ENCODE measurements around the gene SLC6A3.
"Not testable (repeated sequence)": the region's sequence is repeated elsewhere in the genome, so short reads cannot be mapped to it uniquely, and the experiment has no call there.

SLC6A3 gene

GRCh38 chr5:1461396-1461795 lies 16.2 kb upstream of the SLC6A3 start:
- TF ChIP-seq CTCF (IDR thresholded peaks at IDR 0.05; ENCODE audit: borderline replicate concordance, control extremely low read depth, extremely low read depth, insufficient read depth, missing control alignments): no peak
- in situ Hi-C loops (cut with MboI; ENCODE audit: low sequenced_read_pairs, unreplicated experiment): no loop called here
- no peak for DNase-seq (ENCODE audit: low spot score)

- DNase-seq (ENCODE audit: low spot score): no peak
- in situ Hi-C loops (cut with MboI; ENCODE audit: low sequenced_read_pairs, unreplicated experiment): no loop called here
Measured at GRCh38 chr5:1460054-1460682, 14.9 kb upstream of the SLC6A3 start.

GRCh38 chr5:1459435-1459834 lies 14.2 kb upstream of the SLC6A3 start:
- DNase-seq (ENCODE audit: low spot score); in situ Hi-C loops (cut with MboI; ENCODE audit: low sequenced_read_pairs, unreplicated experiment): not testable (repeated sequence)

More at GRCh38 chr5:1460054-1460682, 14.9 kb upstream of the SLC6A3 start:
- no peak for TF ChIP-seq CTCF (IDR thresholded peaks at IDR 0.05; ENCODE audit: borderline replicate concordance, control extremely low read depth, extremely low read depth, insufficient read depth, missing control alignments)

- DNase-seq (ENCODE audit: low spot score); in situ Hi-C loops (cut with MboI; ENCODE audit: low sequenced_read_pairs, unreplicated experiment): not testable (repeated sequence)
Measured at GRCh38 chr5:1456110-1456881, 11.1 kb upstream of the SLC6A3 start.

- DNase-seq (ENCODE audit: low spot score): no peak
- in situ Hi-C loops (cut with MboI; ENCODE audit: low sequenced_read_pairs, unreplicated experiment): no loop called here
- no peak for TF ChIP-seq CTCF (IDR thresholded peaks at IDR 0.05; ENCODE audit: borderline replicate concordance, control extremely low read depth, extremely low read depth, insufficient read depth, missing control alignments)
Measured at GRCh38 chr5:1453613-1454012, 8.4 kb upstream of the SLC6A3 start.

- in situ Hi-C loops (cut with MboI; ENCODE audit: low sequenced_read_pairs, unreplicated experiment): no loop called here
- no peak for TF ChIP-seq CTCF (IDR thresholded peaks at IDR 0.05; ENCODE audit: borderline replicate concordance, control extremely low read depth, extremely low read depth, insufficient read depth, missing control alignments)
- DNase-seq (ENCODE audit: low spot score): no peak
Measured at GRCh38 chr5:1449081-1449630, 3.9 kb upstream of the SLC6A3 start.

- no peak for TF ChIP-seq CTCF (IDR thresholded peaks at IDR 0.05; ENCODE audit: borderline replicate concordance, control extremely low read depth, extremely low read depth, insufficient read depth, missing control alignments)
- in situ Hi-C loops (cut with MboI; ENCODE audit: low sequenced_read_pairs, unreplicated experiment): no loop called here
- DNase-seq (ENCODE audit: low spot score): no peak
Measured at GRCh38 chr5:1448511-1449011, 3.3 kb upstream of the SLC6A3 start.
